Vagina (tissue), 2 donors: ENCODE results near the gene PRC1. TPM values are rescaled to one million over a fixed set of nuclear protein-coding genes. Genes with fewer than 3 reads are reported as not detected.

Experiments
- DNase-seq, 2 donors: peaks; one replicate each; pipeline ENCODE4 v3.0.0-alpha.2; 2017; ENCODE audit errors: extremely low spot score in 2 of 2
- H3K27ac ChIP-seq: fragments of 200-600 bp; sonication (generic); one replicate; pipeline ENCODE4 v1.5.1; 2019
- H3K27me3 ChIP-seq: fragments of 200-600 bp; sonication (generic); one replicate; pipeline ENCODE4 v1.5.1; 2019
- H3K36me3 ChIP-seq, 2 donors: fragments of 200-600 bp; sonication (generic); one replicate each; pipeline ENCODE4 v1.5.1; 2017 to 2019
- H3K4me1 ChIP-seq: fragments of 200-600 bp; sonication (generic); one replicate; pipeline ENCODE4 v1.5.1; 2019
- H3K4me3 ChIP-seq, 2 donors: fragments of 200-600 bp; sonication (generic); 1 replicate in 1 of 2; 2 replicates in 1 of 2; pipeline ENCODE4 v1.5.1; 2016 to 2019
- H3K9me3 ChIP-seq: fragments of 200-600 bp; sonication (generic); one replicate; pipeline ENCODE4 v1.5.1; 2019
- CTCF ChIP-seq, 3 experiments: fragments of 450-650 bp in 2 of 3; fragments of 200-600 bp in 1 of 3; sonication (generic) in 1 of 3; IDR thresholded peaks; one replicate each; pipeline ENCODE4 v1.5.1; 2017 to 2019; ENCODE audit warnings: antibody characterized with exemption in 3 of 3, mild to moderate bottlenecking in 2 of 3, moderate library complexity in 2 of 3
- POLR2A ChIP-seq, 2 donors: fragments of 450-650 bp; IDR thresholded peaks; one replicate each; pipeline ENCODE4 v1.6.1; 2017; ENCODE audit warnings: antibody characterized with exemption in 2 of 2, mild to moderate bottlenecking in 2 of 2, moderate library complexity in 2 of 2
- POLR2AphosphoS5 ChIP-seq, 2 donors: sonication (generic); formaldehyde crosslinking; IDR thresholded peaks; one replicate each; pipeline ENCODE4 v1.9.0; 2017; ENCODE audit warnings: antibody characterized with exemption in 2 of 2, mild to moderate bottlenecking in 2 of 2, low read depth in 1 of 2; ENCODE audit not compliant: insufficient read depth in 1 of 2
- intact Hi-C: fragments of 100-400 bp; cut with DNase I; formaldehyde crosslinking; loops from one replicate; pipeline ENCODE4 v1.15.1; 2023
- total RNA-seq: library from RNA; depleted of rRNA; stranded (reverse); fragments of >200 nt; gene quantifications from one replicate; pipeline ENCODE4 v1.2.3, GENCODE V29; 2016

Gene PRC1
- total RNA-seq = 29.7 TPM

DNA sequence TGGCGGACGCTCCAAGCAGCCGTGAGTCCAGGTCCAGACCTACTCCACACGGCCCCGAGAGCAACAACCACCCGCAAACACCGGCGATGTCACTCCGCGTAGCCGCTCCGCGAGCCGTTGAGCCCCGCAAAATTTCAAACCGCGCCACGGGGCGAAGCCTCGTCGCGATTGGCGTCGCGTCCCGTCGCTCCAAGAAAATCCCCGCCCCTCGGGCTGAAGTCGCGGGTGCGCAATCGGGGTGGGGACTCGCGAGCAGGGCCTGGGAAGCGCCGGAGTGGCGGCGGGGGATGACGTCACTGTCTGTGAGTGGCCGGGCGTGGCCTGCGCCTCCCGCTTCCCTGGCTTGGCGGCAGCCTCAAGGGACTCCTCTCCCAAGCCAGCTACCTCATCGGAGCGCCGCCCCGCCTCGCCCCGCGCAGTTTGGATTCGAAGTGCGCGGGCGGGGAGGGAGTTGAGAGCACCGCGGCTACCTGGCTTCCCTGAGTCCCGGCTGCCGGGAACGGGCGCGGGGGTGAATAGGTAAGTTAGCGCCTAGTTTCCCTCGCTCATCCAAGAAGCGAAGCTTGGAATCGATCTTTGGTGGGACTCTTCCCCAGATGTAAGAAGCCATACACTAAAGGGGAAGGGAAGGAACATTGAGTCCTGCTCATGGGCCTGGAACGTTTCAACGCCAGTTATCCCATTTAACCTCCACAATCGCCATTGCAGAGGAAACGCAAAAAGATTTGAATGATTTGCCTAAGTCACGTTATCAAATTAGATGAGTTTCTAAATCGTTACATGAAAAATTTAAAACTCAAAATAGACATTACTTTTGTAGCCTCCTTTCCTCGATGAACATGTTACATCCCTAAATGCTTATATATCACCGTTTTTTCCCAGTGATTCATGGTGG lies at the start of gene PRC1:
PRC1 (minus strand) TSS at position 119 of the 895 bp plus-strand sequence; CDS start at position 1, 118 bp downstream.
- Histone ChIP-seq H3K36me3 (peaks cover 0 to 12% of the 10 kb centered on the region in 2 donors), H3K4me3 (peak within 1 kb of the TSS; percentile 73 to 96), H3K4me1 (peaks cover 14% of the 10 kb centered on the region), H3K27ac (peak within 1 kb of the TSS; percentile 93), H3K9me3 (no peaks in the 10 kb centered on the region), H3K27me3 (no peaks in the 10 kb centered on the region)
- TF ChIP-seq POLR2AphosphoS5 (IDR thresholded peaks at IDR 0.05; ENCODE audit: insufficient read depth in 1 of 2, low read depth in 1 of 2) (peak; percentile 89 to 95), POLR2A (IDR thresholded peaks at IDR 0.05) (peak in 1 of 2 donors; percentile 66), CTCF (IDR thresholded peaks at IDR 0.05) (no peak)
- intact Hi-C loops = no loop called here
- DNase-seq = peak; percentile 98 to 99

DNA sequence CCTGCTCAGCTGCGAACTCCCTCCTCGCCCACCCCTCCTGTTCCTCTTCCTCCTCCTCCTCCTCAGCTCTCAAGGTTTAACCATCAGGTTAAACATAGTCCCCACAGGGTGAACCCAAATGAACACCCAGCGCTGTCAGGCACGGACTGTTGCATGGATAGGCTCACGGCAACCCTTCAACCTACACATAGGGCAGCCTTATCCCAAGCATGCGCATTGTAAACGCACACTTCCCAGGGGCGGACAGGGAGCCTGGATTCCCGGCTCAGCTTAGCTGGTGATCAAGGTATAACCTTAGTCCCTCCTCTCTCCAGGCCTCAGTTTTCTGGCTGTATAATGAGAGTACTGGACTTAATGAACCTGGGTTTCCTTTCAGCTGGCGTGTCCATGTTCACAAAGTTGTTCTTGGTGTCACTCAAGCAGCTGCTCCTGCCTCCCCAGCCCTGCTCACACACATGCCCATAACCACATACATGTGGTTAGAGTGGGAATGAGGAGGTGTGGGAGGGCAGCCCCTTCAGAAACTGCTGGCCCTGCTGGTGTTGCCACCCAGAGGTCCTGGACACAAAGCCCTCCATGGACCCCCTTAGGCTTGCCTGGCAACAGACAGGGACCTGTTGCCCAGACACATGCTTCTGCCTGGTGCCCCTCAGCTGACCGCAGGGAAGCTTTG lies 49.0 kb upstream of the PRC1 start:
- no peak for DNase-seq
- H3K9me3 ChIP-seq = no peaks in the 10 kb centered on the region
- H3K27ac ChIP-seq = no peak overlapping the region
- no peak for TF ChIP-seq POLR2AphosphoS5 (IDR thresholded peaks at IDR 0.05; ENCODE audit: insufficient read depth in 1 of 2, low read depth in 1 of 2)
- TF ChIP-seq POLR2A (IDR thresholded peaks at IDR 0.05) = no peak
- TF ChIP-seq CTCF (IDR thresholded peaks at IDR 0.05) = no peak
- no peak overlapping the region for H3K4me3 ChIP-seq
- H3K36me3 ChIP-seq = no peaks in the 10 kb centered on the region
- no peaks in the 10 kb centered on the region for H3K27me3 ChIP-seq
- H3K4me1 ChIP-seq = no peaks in the 10 kb centered on the region
- intact Hi-C loops = no loop called here

DNA sequence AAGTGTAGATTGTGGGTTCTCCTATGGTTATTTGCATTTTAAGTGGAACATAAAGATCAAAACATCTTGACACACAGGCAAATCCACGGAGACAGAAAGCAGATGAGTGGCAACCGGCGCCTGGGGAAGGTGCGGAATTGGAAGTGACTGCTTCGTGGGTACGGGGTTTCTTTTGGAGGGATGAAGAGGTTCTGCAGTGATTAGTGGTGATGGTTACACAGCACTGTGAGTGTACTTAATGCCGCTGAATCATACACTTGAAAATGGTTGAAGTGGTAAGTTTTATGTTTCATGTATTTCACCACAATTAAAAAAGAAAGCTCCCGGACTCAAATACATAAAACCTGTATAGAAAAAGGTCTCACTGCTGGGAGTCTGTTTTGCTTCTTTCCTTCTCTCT lies 46.5 kb upstream of the PRC1 start:
- Histone ChIP-seq H3K9me3 (no peaks in the 10 kb centered on the region), H3K36me3 (no peaks in the 10 kb centered on the region), H3K4me1 (no peaks in the 10 kb centered on the region), H3K4me3 (no peak overlapping the region), H3K27ac (no peak overlapping the region), H3K27me3 (no peaks in the 10 kb centered on the region)
- DNase-seq = no peak
- intact Hi-C loops = no loop called here
- TF ChIP-seq POLR2AphosphoS5 (IDR thresholded peaks at IDR 0.05; ENCODE audit: insufficient read depth in 1 of 2, low read depth in 1 of 2) = no peak
- no peak for TF ChIP-seq POLR2A (IDR thresholded peaks at IDR 0.05)
- no peak for TF ChIP-seq CTCF (IDR thresholded peaks at IDR 0.05)

DNA sequence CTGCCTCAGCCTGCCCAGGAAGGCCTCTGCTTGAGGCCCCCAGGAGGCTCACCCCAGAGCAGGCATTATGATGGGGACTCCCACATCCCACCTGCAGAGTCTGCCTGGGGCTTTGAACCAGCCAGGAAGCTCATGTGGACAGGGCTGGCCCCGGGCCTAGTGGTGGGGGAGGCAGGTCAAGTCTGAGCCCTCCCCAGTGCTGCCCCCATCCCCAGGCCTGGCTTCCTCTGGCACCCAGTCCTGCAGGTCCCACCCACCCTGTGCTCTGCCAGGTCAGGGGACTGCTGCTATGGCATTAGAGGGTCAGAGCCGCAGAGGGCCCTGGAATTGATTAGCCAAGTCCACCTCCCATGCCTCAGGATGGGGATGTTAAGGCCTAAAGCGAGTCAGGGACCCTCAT lies 45.7 kb upstream of the PRC1 start:
- Histone ChIP-seq H3K4me1 (no peaks in the 10 kb centered on the region), H3K4me3 (no peak overlapping the region), H3K9me3 (no peaks in the 10 kb centered on the region), H3K27me3 (no peaks in the 10 kb centered on the region), H3K27ac (no peak overlapping the region), H3K36me3 (no peaks in the 10 kb centered on the region)
- intact Hi-C loops = no loop called here
- TF ChIP-seq POLR2AphosphoS5 (IDR thresholded peaks at IDR 0.05; ENCODE audit: insufficient read depth in 1 of 2, low read depth in 1 of 2) = no peak
- TF ChIP-seq CTCF (IDR thresholded peaks at IDR 0.05) = no peak
- no peak for TF ChIP-seq POLR2A (IDR thresholded peaks at IDR 0.05)
- no peak for DNase-seq
